Fibroblast of skin of back (primary cell): ENCODE measurements around the gene CLEC20A. TPM values are rescaled to one million over a fixed set of nuclear protein-coding genes. Genes with fewer than 3 reads are reported as not detected.
A peak's percentile ranks its signal among the peaks of the same experiment; 100 is the strongest.

Experiments
- DNase-seq: peaks from one replicate; pipeline ENCODE4 v3.0.0-alpha.2; 2013
- polyA plus RNA-seq, 2 experiments: library from polyadenylated mRNA; unstranded; fragments of 120-200 nt; gene quantifications; one replicate each; pipeline ENCODE4 v1.2.1, GENCODE V29; 2013; ENCODE audit not compliant: insufficient read length in 2 of 2

Gene CLEC20A
- not detected for polyA plus RNA-seq (2013, experiment 1 of 2; ENCODE audit: insufficient read length)
- polyA plus RNA-seq (2013, experiment 2 of 2; ENCODE audit: insufficient read length) = not detected

DNA sequence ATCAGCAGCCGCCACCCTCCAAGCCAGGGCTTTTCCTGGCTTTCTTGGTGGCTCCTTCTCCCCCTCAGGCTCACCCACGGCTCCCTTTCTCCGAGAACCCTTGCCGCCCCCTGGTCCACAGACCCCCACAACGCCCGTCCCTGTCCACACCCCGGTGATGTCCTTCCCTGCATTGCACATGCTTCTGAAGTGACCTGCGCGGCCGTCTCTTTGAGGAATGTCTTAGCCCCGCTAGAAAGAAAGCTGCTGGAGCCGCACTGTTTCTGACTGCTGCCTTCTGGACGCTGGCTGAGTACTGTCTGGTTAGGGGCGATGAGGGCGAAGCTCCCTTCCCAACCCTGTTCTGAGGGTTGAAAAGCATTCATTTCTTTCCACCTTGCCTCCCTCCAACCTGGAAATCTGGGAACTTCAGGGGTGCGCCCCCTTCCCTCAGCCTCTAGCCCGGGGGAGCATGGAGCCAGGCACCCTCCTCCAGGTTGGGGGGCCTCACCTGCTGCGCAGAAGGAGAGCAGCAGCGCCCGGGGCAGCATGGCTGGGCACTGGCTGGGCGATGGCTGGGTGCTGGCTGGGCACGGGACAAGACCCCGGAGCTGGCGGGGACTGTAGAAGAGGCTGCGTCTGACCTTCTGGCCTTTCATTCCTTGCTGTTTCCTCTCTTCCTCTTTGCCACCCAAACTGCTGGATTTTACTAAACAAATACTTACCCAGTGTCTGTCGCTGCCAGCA, at the start of gene CLEC20A:
Gene CLEC20A (minus strand): TSS at position 555 of the 726 bp plus-strand sequence. CDS start 25 bp downstream, at position 530.
- DNase-seq = no peak

GRCh38 chr1:178544531-178544930, 47.8 kb upstream of the CLEC20A start:
- DNase-seq = no peak

- DNase-seq = no peak
Measured at GRCh38 chr1:178543290-178543607, 46.5 kb upstream of the CLEC20A start.

DNA sequence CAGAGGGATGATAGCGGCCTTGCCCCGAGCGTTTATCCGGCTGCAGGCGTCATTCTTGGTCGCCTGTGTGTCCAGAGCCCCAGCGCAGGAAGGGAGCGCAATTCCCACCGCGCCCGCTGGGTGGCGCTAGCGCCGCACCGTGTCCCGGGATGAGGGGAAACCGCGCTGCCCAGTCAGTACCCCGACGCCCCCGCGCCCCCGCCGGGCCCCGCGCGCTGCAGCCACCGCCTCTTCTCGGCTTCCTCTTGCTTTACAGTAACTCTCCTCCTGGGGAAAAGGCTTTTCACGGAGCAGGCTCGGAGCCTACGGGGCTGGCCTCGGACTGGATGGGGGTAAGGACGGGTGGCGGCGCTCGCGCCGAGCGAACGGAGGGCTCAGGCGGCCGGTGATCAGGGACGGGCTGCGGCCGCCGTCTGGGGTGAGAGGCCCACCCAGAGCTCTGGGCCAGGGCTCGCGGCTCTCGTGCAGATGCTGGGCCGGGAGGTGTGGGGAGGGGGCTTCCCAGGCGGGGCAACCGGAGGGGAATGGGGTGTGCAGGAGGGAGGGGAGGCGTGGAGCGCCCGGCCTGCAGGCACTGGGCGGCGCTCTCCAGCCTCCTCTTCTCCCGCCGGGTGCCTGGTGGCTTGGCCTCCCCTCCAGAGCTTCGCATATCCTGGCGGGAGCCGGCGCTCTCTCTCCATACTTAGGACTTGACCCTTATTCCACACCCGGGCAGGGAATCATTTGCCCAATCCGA, 46.0 kb upstream of the CLEC20A start:
- DNase-seq = peak; percentile 89

GRCh38 chr1:178541829-178542553, 45.2 kb upstream of the CLEC20A start:
- DNase-seq = no peak

DNA sequence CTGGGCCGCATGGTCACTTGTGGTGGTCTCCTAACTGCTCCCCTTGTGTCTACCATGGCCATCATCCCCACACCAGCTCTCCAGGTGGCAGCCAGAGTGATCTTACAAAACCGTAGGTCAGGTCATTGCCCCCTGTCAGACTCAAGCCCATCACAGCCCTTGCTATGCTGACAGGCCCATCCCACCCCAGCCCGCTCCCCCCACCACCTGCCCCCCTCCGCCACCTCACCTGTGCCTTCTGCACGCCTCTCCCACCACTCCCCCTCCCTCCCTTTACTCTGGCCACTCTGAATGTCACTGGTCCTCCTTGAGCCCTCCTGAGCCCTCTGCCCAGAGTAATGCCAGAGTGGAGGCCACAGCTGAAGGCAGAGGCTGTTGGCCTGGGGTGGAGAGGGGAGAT, 44.6 kb upstream of the CLEC20A start:
- DNase-seq = no peak

- DNase-seq = peak; percentile 87
Measured at GRCh38 chr1:178540646-178541045, 43.9 kb upstream of the CLEC20A start.

DNA sequence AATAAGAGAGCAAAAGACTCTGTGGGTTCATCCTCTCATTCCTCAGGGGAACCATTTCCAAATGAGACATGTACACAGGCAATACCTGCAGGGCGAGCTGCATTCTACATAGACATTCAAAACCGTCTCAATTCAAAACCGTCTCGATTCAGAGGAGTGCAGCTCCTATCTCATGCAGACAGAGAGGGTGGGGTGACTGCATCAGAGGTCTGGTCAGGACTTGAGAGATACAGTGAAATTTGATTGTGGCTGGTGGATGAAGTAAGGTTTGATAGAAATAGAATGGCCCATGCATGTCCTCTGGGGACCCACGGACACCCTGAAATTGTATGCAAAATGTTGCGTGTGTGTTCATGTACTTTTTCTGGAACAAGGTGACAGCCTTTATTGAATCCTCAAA, 43.4 kb upstream of the CLEC20A start:
- no peak for DNase-seq

DNA sequence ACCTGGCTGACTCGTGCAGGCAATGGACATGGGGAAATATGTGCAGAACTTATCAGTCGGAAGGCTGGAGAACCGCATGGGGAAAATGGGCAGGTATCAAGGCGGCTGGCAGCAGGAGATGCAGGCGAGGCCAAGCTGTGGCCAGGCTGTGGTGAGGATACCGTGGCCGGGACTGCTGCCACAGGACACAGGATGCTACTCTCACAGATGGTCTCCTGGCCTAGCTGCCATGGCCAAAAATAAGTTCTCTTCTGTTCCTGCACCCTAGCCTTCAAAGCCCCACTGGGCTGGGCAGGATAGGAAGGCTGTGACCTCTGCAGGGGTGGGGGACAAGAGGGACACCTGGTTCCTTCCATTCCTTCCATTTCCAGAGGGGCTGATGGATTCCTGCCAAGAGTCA, 42.5 kb upstream of the CLEC20A start:
- DNase-seq = no peak

GRCh38 chr1:178538192-178538916, 41.6 kb upstream of the CLEC20A start:
- DNase-seq = peak; percentile 89

DNA sequence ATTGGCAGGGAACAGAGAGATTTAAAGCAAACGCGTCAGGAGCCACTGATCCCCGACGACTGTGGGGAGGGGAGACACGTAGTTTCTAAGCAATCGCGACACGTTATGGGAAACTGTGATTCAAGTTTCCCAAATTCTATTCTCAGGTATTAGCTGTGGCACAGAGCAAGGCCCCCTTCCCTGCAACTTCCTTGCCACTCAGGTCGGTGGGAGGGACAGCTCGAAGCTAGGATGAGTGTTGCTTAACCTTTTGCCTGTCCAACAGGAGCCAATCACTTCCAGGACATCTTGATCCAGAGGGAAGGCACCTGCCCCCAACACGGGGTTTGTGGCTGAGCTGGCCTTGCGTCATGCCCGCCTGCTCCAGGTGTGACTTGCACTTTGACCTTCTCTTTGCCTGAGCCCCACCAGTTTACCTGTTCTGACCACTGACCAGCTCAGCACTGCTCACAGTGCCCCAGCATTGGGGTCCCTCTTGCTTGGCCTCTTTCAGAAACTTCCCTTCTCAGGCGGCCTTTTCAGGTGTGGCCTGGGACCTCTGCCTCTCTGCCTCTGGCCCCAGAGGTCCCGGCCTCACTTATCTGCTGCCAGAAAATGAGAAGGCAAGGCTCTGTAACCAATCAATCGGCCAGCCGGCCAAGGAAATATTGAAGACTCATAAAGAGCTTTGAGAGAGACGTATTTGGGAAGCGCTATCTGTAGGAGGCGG, 40.8 kb upstream of the CLEC20A start:
- DNase-seq = no peak

DNA sequence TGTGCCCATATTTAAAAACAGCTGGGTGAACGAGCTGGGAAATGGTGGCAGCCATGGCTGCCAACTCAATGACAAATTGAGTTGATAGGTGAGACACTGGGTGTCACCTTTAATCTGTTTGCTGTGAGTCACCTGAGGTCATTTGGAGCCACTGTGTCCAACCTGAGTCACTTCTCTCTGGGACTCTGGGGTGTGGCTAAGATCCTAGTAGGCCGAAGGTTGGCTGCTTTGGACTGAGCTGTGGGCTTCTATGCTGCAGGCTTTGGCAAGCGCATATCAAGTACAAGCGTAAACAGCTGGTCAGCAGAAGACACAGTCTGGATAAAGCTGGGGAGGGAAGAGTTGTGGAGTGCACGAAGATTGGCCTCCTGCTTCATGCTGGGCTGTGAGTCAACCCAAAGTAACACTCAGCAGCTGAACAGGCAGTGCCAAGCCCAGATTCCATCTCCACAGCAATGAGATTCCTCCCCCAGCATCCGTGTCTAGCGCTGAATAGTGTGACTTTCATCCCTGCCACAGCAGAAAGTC, 40.1 kb upstream of the CLEC20A start:
- peak; percentile 95 for DNase-seq

DNA sequence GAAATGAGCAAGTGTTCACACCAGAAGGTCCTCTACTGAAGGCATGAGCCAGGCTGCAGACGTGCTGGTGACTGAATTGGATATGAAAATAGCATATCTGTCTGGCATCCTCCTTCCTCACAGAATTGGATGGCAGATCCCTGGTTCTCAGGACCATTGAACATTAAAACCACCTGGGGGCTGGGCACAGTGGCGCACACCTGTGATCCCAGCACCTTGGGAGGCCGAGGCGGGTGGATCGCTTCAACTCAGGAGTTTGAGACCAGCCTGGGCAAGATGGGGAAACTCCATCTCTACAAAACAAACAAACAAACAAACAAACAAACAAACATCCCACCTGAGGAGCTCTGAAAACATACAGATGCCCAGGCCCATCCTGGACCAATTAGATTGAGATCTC, 39.6 kb upstream of the CLEC20A start:
- DNase-seq = no peak

DNA sequence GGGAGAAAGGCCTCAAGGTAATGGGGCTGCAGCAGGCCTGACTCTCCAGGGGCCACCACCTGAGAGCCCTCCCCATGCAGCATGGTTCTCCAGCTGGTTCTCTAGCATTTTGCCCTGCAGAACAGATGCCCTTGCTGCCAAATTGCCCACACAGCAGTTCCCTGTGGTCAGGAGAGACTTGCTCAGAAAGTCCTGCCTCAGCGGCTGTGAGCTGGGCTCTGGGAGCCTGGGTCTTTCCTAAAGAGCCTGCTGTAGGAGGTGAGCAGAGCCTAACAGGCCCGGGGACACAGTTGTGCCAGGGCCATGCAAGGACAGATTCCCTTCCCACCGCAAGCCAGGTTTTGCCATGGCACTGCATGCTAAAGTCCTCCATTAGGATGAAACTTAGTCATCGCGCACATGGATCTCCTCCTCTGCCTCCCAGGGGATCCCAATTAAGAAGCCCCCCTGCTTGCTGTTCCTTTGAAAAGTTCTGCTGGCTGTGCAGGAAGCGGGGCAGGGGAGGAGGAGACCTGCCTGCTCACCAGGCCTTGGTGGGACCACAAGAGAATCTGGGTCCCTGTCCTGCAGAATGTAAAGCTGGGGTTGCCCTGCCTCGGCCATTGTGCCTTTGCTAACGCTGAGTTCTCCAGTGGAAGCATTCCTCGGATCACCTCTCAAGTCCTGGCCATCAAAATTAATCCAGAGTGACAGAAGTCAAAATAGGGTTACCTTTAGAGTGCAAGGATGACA, 37.5 kb upstream of the CLEC20A start:
- no peak for DNase-seq

DNA sequence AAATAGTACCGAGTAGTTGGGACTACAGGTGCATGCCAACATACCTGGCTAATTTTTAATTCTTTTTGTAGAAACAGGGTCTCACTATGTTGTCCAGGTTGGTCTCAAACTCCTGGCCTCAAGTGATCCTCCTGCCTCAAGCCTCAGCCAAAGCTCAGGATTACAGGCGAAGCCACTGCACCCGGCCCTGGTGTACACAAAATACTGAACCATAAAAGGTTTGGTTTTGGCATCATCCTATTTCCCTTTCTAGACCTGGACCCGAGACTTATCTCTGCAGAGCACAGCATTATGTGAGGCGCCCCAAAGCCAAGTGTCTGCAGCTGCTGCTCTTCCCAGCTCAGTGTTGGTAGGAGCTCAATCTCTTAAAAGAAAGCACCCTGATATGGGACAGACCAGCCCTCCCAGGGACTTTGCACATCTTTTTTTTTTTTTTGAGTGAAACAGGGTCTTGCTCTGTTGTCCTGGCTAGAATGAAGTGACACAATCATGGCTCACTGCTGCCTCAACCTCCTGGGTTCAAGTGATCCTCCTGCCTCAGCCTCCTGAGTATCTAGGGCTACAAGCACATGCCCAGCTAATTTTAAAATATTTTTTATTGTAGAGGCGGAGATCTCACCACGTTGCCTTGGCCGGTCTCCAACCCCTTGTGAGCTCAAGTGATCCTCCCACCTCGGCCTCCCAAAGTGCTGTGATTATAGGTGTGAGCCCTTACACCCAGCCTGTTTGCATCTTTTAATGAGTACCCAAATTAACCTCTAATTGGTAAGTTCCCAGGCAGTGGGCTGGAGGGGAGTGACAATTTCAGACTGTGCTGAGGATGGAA, 36.6 kb upstream of the CLEC20A start:
- no peak for DNase-seq

DNA sequence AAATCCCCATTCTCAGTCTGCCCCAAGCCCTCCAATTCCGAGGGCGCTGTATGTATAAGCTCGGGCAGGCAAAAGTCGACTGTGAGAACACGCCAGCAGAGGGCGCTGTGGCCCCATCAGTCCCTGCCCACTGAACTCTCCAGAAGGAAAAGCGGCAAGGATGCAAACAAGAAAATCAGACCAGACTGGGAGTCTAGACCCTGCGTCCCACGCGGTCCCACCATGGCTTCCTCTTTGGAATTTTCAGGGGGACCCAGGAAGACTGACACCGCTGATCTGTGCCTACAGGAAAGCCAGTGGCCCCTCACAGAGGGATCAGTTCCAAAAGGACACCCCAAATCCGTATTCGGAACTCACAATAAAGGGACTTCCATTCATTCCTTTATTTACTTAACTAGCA, 35.6 kb upstream of the CLEC20A start:
- peak; percentile 74 for DNase-seq

DNA sequence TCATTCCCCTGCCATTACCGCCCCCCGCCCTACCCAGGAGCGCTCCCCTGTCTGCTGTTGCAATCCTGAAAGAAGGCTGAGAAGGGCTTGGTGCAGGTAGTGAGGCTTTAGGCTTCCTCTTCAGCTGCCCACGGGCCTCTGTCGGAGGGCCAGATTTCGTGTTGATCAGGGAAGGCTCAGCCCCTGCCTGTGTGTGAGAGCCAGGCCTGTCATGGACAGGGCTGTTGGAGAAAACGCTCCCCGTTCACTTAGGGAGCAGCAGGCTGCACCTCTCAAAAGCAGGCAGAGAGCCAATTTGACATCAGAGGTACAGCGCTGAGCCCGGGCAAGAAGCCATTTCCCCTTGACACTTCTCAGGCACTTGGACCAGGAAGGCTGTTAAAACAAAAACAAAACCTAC, 35.1 kb upstream of the CLEC20A start:
- no peak for DNase-seq

DNA sequence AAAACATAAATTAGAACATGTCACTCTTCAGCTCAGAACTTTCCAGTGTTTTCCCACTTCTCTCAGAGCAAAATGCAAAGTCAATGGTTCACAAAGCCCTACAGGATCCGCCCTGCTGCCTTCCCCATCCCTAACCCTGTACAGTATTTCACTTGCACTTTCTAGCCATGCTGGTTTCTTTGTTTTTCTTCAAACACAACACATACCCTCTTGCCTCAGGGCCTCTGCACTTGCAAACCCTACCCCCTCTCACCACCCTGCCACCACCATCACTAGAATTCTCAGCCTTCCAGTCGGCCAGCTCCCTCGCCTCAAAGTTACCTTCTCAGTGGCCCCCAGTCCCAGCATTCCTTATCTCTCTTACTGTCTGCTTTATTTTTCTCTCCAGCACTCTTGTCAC, 33.7 kb upstream of the CLEC20A start:
- no peak for DNase-seq

DNA sequence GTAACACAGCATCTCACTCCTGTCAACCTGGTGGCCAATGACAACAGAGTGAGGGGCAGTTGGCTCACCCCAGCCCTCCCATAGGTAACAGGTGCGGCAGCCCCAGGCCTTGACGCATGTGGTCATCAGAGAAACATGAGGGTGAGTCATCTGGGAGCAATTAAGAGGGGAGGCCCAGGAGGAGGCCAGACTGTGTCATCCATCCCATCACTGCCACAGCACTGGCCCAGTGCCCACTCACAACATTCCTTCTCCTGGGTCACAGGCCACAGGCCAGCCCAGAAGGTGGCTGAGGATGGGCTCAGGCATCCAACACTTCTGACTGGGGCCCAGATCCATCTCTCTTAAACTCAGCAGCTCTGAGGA, 33.3 kb upstream of the CLEC20A start:
- DNase-seq = peak; percentile 84

DNA sequence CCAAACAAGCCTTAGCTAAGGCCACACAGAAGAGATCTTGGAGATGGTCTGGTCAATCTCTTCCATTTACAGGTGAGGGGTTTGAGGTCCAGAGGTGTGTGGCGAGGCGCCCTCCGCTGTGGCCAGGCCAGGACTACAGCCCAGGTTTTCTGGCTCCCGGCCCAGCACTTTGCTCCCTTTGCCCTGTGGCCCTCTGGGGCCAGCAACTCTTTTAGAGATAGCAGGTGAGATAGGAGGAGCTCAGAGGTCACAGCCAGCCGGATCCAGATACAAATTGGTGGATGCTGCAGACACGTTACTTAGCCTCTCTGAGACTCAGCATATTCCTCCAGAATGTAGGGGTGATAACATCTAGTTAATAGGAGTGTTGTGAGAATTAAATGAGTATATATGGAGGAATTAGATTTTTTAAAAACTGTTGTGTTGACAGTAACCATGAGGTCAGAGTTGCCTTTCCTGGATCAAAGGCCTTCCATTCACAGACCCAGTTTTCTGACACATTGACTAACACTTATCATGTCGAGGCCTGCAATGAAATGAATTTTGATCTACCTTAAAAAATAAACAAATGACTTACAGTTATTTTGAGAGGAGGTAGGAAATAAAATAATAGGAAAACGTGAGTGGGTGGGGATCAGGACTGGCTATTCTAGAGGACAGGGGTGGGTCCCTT, 32.7 kb upstream of the CLEC20A start:
- DNase-seq = no peak
